Ectodermal cell (in vitro differentiated cells): ENCODE data around the gene SHISA9.

ENCODE experiments used
- H3K27ac ChIP-seq: 2 replicates; pipeline ENCODE4 v1.7.0; 2013; ENCODE audit warnings: mild to moderate bottlenecking, low read depth, low read length; ENCODE audit not compliant: insufficient read depth, poor library complexity, severe bottlenecking
- H3K27me3 ChIP-seq: 2 replicates; pipeline ENCODE4 v1.7.0; 2013; ENCODE audit warnings: mild to moderate bottlenecking, low read length; ENCODE audit not compliant: insufficient read depth, control insufficient read depth, poor library complexity, severe bottlenecking
- H3K36me3 ChIP-seq: one replicate; pipeline ENCODE4 v1.7.0; 2013; ENCODE audit warnings: low read length; ENCODE audit not compliant: control insufficient read depth, insufficient read depth
- H3K4me1 ChIP-seq: one replicate; pipeline ENCODE4 v1.7.0; 2013; ENCODE audit warnings: low read length; ENCODE audit not compliant: control insufficient read depth, insufficient read depth
- H3K4me3 ChIP-seq: 2 replicates; pipeline ENCODE4 v1.7.0; 2013; ENCODE audit warnings: low read depth, low read length, control low read depth; ENCODE audit not compliant: insufficient read depth
- H3K9me3 ChIP-seq: 2 replicates; pipeline ENCODE4 v1.7.0; 2013; ENCODE audit warnings: mild to moderate bottlenecking, low read length, moderate library complexity; ENCODE audit not compliant: control insufficient read depth
- WGBS, 2 experiments: methylation state at CpG; one replicate each; pipeline ENCODE4 v1.1.7; 2013; ENCODE audit warnings: missing lambda C conversion rate in 2 of 2; 5-methylcytosine and 5-hydroxymethylcytosine counted together

Gene SHISA9

DNA sequence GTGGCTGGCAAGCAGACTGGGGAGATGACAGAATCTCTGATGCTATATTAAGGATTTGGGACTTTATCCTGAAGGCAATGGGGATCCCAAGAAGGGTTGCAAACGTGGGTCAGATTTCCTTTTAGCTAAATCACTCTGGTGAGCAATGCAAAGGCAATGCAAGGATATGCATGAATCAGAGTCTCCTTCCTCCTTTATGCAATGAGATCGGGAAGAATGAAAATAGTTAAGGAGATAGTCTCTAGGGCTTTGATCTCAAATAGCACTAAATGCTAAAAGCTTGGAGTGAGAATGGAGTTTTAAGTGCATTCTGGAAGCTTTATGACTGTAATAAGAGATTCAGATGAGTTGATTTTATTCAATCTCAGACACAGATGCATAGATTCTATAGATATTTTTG is 27.2 kb upstream of the SHISA9 start:
- H3K4me1 ChIP-seq = no peaks in the 10 kb centered on the region
- no peak overlapping the region for H3K27ac ChIP-seq
- H3K9me3 ChIP-seq = no peaks in the 10 kb centered on the region
- 47 to 66% methylated on average over 2 of the region's 2 CpGs for WGBS, 2 experiments
- no peaks in the 10 kb centered on the region for H3K36me3 ChIP-seq
- H3K4me3 ChIP-seq = no peak overlapping the region
- no peaks in the 10 kb centered on the region for H3K27me3 ChIP-seq

DNA sequence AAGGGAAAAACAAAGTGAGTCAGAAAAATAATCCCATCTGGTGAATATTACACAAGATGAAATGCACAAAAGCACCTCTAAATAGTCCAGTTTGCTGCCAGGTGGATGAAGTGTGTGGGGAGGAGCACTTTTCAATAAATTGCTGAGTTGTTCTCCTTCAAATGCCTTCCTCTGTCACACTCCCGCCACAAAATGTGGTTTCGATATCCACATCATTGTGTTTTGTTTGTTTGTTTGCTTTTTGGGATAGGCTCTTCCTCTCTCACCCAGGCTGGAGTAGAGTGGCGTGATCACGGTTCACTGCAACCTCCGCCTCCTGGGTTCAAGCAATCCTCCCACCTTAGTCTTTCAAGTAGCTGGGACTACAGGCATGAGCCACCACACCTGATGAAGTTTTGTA is 24.6 kb upstream of the SHISA9 start:
- H3K4me1 ChIP-seq = no peaks in the 10 kb centered on the region
- H3K27ac ChIP-seq = no peak overlapping the region
- no peaks in the 10 kb centered on the region for H3K9me3 ChIP-seq
- H3K36me3 ChIP-seq = no peaks in the 10 kb centered on the region
- 90 to 94% methylated on average over 5 of the region's 5 CpGs for WGBS, 2 experiments
- no peak overlapping the region for H3K4me3 ChIP-seq
- no peaks in the 10 kb centered on the region for H3K27me3 ChIP-seq

DNA sequence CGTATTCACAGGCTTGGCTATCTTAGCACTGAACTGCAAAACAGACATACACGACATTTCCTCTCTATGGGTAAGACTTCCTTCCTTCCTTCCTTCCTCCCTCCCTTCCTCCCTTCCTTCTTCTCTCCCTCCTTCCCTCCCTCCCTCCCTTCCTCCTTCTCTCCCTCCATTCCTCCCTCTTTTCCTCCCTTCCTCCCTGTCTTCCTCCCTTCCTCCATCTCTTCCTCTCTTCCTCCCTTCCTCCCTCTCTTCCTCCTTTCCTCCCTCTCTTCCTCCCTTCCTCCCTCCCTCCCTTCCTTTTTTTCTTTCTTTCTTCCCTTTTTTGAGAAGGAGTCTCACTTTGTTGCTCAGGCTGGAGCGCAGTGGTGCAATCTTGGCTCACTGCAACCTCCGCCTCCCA is 22.4 kb upstream of the SHISA9 start:
- Histone ChIP-seq H3K4me3 (no peak overlapping the region), H3K9me3 (no peaks in the 10 kb centered on the region), H3K4me1 (no peaks in the 10 kb centered on the region), H3K36me3 (no peaks in the 10 kb centered on the region), H3K27me3 (no peaks in the 10 kb centered on the region), H3K27ac (no peak overlapping the region)
- 90 to 91% methylated on average over 4 of the region's 4 CpGs for WGBS, 2 experiments

DNA sequence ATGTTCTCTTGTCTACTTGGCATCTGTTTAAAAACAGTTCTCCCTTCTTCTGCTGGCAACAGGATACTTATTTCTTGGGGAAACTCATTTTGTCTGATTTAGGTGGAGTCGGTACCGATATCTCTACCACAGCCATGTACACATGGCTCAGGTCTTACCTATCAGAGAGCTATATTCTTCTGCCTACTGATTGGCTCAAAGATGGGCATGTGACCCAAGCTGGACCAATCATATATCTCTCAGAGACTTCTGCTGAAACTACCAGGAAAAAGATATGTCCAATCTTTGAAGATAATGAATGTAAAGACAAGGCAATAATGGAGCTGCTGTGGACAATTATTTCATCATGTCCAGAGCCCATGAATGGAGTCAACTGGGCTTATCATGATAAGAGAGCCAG is 21.6 kb upstream of the SHISA9 start:
- Histone ChIP-seq H3K27me3 (no peaks in the 10 kb centered on the region), H3K36me3 (no peaks in the 10 kb centered on the region), H3K4me3 (no peak overlapping the region), H3K4me1 (no peaks in the 10 kb centered on the region), H3K9me3 (no peaks in the 10 kb centered on the region), H3K27ac (no peak overlapping the region)
- 97 to 100% methylated on average over 2 of the region's 2 CpGs for WGBS, 2 experiments

DNA sequence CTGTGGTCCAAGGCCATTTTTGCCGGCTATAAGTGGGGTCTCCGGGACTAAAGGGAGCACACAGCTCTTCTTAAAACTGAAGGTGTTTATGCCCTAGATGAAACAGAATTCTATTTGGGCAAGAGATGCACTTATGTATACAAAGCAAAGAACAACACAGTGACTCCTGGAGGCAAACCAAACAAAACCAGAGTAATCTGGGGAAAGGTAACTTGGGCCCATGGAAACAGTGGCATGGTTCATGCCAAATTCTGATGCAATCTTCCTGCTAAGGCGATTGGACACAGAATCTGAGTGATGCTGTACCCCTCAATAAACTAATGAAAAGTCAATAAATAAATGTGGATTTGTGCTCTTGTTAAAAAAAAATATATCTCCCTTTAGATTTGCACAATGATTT is 20.2 kb upstream of the SHISA9 start:
- 86 to 96% methylated on average over 3 of the region's 3 CpGs for WGBS, 2 experiments
- Histone ChIP-seq H3K4me1 (no peaks in the 10 kb centered on the region), H3K27me3 (no peaks in the 10 kb centered on the region), H3K4me3 (no peak overlapping the region), H3K9me3 (no peaks in the 10 kb centered on the region), H3K27ac (no peak overlapping the region), H3K36me3 (no peaks in the 10 kb centered on the region)

DNA sequence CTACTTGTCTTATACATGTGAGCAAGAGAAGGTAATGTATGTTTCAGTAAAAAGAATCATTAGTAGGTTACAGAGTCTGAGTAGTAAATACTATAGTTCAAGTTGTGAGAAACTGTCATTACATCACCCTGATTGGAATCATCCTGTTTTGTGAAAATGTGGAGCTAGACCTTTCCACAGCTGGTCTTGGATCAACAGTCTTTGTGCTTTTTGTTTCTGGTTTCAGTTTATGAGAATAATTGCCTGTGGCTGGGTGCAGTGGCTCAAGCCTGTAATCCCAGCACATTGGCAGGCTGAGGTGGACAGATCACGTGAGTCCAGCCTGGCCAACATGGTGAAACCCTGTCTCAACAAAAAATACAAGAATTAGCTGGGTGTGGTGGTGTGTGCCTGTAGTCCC is 19.7 kb upstream of the SHISA9 start:
- WGBS, 2 experiments = 90 to 94% methylated on average over 1 of the region's 1 CpG
- Histone ChIP-seq H3K27ac (no peak overlapping the region), H3K4me3 (no peak overlapping the region), H3K4me1 (no peaks in the 10 kb centered on the region), H3K9me3 (no peaks in the 10 kb centered on the region), H3K27me3 (no peaks in the 10 kb centered on the region), H3K36me3 (no peaks in the 10 kb centered on the region)

DNA sequence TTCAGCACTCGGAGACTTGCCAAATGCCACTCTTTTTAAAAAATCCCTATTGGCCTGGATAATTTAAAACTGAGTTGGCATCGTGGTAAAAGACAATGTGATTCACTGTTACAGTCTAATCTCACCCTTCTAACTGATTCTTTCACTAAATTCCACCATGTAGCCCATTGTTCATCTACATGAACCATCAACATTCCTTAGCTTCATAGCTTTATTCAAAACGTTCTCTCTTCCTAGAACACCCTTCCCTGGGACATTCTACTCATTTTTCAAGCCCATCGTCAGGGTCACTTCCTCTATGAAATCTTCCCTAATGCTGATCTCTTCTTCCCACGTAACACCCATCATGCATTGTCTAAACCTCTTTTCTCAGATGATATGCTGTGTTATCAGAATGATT is 15.7 kb upstream of the SHISA9 start:
- WGBS, 2 experiments = 77 to 83% methylated on average over 5 of the region's 5 CpGs
- H3K27me3 ChIP-seq = no peaks in the 10 kb centered on the region
- no peaks in the 10 kb centered on the region for H3K9me3 ChIP-seq
- no peaks in the 10 kb centered on the region for H3K4me1 ChIP-seq
- no peak overlapping the region for H3K4me3 ChIP-seq
- H3K36me3 ChIP-seq = no peaks in the 10 kb centered on the region
- H3K27ac ChIP-seq = no peak overlapping the region

DNA sequence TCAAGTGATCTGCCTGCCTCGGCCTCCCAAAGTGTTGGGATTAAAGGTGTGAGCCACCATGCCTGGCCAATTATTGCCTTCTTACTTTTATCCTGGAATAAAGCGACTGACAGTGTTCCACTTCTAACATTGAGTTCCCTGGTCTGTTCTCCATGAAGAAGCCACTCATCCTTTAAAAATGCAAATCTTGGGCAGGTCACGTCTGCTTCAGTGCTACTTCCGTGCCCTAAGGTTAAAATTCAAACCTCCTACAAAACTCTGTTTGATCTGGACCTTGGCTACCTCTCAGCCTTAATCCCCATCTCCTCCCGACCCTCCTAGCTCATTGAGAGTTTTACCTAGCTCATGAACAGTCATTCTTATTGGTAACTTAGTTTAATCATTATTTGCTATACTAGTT is 9.6 kb upstream of the SHISA9 start:
- H3K36me3 ChIP-seq = no peaks in the 10 kb centered on the region
- no peak overlapping the region for H3K27ac ChIP-seq
- WGBS, 2 experiments = 81 to 87% methylated on average over 5 of the region's 5 CpGs
- no peaks in the 10 kb centered on the region for H3K4me1 ChIP-seq
- no peak overlapping the region for H3K4me3 ChIP-seq
- no peaks in the 10 kb centered on the region for H3K27me3 ChIP-seq
- H3K9me3 ChIP-seq = no peaks in the 10 kb centered on the region

DNA sequence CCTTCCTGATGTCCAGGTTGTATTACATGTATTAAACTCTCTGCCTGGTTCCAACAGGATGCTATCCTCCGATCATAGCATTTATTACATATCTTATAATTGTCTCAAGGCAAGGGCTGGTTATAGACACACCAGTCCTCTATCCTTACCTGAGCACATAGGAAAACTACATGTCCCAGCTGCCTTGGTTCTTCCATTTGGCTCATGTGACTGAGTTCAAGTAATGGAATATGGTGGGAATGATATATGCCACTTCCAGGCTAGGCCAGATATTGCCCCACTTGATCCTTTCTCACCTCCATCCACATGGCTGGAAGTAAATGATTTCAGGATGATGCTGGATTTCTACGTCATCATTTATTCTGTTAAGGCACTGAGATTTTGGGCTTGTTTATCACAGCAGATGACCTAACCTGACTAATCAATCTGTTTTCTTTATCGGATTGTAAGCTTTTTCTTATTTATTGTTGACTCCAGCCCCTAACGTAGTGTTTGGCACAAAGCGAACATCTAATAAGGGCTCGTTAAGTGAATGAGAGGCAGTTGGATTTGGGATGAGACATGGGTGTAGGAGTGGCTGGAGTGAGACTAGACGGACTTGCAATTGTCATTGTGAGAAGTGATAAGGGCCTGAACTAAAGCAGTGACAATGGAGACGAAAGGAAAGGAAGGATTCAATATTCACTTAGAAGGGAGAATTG is 8.2 kb upstream of the SHISA9 start:
- Histone ChIP-seq H3K36me3 (no peaks in the 10 kb centered on the region), H3K4me3 (no peak overlapping the region), H3K27ac (no peak overlapping the region), H3K9me3 (no peaks in the 10 kb centered on the region), H3K27me3 (no peaks in the 10 kb centered on the region), H3K4me1 (no peaks in the 10 kb centered on the region)
- WGBS, 2 experiments = 96% methylated on average over 8 of the region's 8 CpGs

DNA sequence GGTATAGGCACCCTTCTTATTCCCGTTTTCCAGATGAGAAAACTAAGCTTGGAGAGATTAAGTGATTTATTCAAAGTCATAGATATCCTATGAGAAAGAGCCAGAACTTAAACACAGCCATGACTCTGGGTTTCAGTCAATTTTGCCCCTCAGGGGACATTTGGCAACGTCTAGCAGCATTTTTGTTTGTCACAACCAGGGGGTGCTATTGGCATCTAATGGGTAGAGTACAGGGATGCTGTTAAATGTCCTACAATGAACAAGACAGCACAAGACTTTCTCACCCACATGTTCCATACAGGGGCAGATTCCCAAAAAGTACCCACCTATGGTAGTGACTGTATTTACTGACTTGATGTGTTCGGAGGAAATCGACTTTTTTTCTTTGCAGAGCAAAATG is 4.8 kb upstream of the SHISA9 start:
- Histone ChIP-seq H3K27me3 (peaks cover 20% of the 10 kb centered on the region), H3K4me3 (no peak overlapping the region), H3K9me3 (no peaks in the 10 kb centered on the region), H3K27ac (no peak overlapping the region), H3K4me1 (no peaks in the 10 kb centered on the region), H3K36me3 (no peaks in the 10 kb centered on the region)
- WGBS, 2 experiments = 39 to 54% methylated on average over 3 to 4 of the region's 4 CpGs

DNA sequence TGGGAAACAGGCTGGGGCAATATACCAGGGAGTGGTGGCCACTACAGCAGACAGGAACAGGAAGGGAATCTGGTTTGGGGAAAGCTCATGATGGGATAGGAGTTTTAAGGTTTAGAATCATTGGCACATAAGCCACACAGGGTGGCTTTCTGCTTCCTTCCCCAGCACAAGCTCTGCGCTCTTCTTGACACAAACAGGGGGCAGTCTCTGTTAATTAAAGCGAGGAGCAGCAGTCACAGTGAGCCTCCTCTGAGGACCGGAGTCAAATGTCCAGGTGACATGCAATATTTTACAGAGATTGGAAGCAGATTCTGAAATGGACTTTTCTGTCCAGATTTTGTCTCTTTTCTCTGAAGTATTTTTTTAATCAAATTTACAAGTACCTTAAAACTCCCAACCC is 2.8 kb upstream of the SHISA9 start:
- Histone ChIP-seq H3K4me1 (no peaks in the 10 kb centered on the region), H3K4me3 (no peak overlapping the region), H3K27ac (no peak overlapping the region), H3K36me3 (no peaks in the 10 kb centered on the region), H3K9me3 (no peaks in the 10 kb centered on the region), H3K27me3 (peaks cover 38% of the 10 kb centered on the region)
- WGBS, 2 experiments = 25 to 37% methylated on average over 3 of the region's 3 CpGs
